ENCODE measurements around the gene ADARB2.

Gene ADARB2

DNA sequence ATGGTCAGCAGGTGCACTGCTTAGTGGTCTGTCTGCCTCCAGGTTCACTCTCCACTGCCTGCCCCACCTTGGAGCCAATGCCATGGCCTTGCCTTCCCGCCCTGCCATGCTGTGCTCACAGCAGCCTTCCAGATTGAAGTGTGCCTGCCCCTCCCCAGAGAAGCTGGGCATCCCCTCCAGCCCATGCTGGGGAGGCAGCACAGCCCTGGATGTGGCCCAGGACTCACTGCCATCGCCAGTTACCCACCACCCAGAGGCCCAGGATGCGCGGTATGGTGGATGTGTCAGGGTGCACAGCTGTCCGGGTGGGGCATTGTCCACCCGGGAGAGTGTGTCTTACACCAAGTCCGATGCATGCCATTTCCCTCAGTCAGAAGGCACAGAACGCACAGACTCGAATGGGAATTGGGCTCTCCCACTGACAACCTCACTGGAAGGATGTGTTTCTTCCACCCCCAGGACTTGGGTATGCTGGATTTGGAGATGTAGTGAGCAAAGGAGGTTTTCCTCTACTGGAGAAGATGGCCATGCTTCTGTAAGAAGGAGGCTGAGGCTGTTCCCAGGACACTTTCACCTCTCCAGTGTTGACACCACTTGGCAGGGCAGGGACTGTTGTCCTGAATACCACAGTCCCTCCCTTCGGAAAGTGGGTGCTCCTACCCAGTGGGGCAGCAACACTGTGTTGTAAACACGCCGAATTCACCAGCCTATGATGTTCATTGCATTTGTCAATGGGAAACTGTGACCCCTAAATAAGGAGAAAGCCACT, 122.0 kb downstream of the ADARB2 start:
- H3K4me3 ChIP-seq (ENCODE audit: low read depth, low read length): no peak overlapping the region
- TF ChIP-seq, protein P1, sequence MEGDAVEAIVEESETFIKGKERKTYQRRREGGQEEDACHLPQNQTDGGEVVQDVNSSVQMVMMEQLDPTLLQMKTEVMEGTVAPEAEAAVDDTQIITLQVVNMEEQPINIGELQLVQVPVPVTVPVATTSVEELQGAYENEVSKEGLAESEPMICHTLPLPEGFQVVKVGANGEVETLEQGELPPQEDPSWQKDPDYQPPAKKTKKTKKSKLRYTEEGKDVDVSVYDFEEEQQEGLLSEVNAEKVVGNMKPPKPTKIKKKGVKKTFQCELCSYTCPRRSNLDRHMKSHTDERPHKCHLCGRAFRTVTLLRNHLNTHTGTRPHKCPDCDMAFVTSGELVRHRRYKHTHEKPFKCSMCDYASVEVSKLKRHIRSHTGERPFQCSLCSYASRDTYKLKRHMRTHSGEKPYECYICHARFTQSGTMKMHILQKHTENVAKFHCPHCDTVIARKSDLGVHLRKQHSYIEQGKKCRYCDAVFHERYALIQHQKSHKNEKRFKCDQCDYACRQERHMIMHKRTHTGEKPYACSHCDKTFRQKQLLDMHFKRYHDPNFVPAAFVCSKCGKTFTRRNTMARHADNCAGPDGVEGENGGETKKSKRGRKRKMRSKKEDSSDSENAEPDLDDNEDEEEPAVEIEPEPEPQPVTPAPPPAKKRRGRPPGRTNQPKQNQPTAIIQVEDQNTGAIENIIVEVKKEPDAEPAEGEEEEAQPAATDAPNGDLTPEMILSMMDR (IDR thresholded peaks at IDR 0.05; ENCODE audit: low read depth, low read length): no peak

DNA sequence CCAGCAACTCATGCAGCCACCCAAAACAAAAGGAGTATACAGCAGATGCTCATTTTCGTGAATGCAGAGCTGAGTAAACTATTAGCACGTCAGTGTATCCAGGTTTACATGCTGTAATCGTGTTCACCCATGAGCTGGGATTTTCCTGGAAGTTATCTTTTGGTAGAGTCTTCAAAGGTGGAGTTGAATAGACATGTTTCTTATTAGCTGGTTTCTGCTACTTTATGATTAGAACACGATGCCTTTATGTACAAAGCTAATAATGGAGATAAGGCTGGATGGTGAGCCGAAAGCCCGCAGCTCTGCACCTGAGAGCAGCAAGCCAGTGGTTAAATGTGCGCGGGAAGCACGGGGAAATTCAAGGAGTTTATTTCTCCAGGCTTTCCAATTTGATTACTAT, 123.8 kb downstream of the ADARB2 start:
- TF ChIP-seq, protein P1 (IDR thresholded peaks at IDR 0.05; ENCODE audit: low read depth, low read length): no peak

DNA sequence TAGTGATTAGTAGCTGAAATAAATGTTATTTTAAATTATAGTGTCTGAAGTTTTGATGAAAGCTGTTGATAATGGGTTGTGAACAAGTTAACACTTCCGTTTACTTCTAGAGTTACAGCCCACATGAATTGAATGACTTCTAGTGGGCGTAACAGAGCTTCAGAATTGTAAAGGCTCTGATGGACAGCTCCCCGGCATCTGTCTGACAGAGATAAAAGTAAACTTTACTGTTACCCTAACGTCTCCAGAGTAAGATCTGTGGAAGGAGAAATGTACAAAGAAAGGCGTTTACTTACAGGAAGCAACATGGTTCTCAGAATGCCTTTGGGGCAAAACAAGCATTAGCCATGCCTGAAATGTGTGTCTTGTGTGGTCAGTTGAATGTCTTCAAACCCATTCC, 124.4 kb downstream of the ADARB2 start:
- H3K4me3 ChIP-seq (ENCODE audit: low read depth, low read length): no peak overlapping the region
- TF ChIP-seq, protein P1 (IDR thresholded peaks at IDR 0.05; ENCODE audit: low read depth, low read length): no peak

More for the DNA sequence above, 123.8 kb downstream of the ADARB2 start:
- no peak overlapping the region for H3K4me3 ChIP-seq (ENCODE audit: low read depth, low read length)

DNA sequence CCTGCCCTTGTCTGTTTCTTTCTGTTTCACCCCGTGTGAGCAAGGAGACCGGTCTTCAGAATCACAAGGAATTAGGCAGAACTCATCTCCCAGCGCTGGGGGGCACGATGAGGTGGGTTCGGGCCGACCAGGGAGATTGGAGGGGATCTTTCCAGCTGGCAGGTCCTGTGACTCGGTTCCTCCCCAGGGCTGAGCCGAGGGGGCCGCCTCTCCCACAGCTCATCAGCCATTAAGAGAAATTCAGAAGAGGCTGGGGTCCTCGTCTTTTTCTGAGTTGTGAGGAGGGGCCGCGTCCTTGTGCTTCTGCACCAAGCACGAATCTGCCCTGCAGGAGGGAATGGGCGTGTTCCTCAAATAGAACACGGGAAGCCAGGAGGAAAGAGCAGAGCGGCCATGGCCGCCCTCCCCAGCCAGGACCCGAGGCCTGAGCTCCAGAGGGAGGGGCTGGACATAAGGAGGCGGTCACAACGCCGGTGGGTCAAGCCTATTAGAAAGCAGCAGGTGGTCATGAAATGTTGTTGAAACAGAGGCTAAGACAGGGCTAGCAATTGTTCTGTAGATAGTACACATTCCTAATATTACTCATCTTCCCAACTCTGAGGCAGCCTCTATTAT, 125.3 kb downstream of the ADARB2 start:
- TF ChIP-seq, protein P1 (IDR thresholded peaks at IDR 0.05; ENCODE audit: low read depth, low read length): no peak
- H3K4me3 ChIP-seq (ENCODE audit: low read depth, low read length): no peak overlapping the region

DNA sequence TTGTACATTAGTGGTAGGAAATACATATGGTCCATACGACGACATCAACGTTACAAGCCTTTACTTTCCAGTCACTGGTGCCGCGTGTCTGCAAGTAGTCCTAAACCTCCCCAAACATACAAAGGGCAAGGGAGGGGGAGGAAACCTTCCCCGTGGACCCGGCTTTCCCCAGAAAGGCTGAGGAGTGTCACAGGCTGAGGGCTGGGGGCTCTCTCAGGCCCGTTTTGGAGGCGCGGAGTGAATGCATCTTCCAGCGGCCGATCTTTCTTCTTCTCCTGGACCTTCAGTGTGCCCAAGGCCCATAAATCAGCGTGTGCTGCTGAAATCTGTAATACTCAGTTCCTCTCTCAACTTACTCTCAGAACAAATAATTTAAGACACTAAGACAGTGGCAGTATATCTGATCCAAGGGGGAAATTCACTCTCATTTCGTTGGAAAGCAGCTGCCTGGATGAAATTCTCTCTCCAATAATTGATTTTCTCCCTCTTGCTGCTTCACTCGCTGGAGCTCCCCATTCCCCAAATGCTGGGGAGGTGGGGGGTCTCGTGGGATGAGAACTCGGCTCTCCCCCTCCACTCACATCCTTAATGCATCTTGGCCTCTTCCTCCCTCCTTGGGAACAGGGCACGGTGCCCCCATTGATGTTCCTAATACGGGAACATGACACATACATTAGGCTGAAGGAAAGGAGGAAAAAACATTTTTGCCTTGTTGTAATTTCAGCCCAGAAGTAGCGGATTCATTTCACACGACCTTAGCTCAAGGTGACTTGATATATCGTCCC, 126.1 kb downstream of the ADARB2 start:
- no peak overlapping the region for H3K4me3 ChIP-seq (ENCODE audit: low read depth, low read length)
- TF ChIP-seq, protein P1 (IDR thresholded peaks at IDR 0.05; ENCODE audit: low read depth, low read length): no peak

DNA sequence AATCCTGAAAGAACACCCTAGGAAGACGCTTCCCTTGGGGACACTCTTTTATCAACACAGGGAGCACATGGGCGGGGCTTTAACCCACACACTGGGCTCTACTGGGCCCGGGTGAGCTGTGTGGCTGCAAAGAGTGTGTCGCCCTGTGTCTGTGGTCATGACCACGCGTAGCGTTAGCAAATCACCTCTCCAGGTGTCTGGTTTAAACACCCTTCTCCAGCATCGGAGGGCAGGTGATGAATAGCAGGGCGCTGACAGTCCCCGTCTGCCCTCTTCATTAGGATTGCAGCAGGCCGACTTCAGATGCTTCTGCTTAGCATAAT, 127.7 kb downstream of the ADARB2 start:
- H3K4me3 ChIP-seq (ENCODE audit: low read depth, low read length): no peak overlapping the region
- TF ChIP-seq, protein P1 (IDR thresholded peaks at IDR 0.05; ENCODE audit: low read depth, low read length): no peak
